Measurements from ENCODE around the gene KCNT2.

KCNT2 gene

GRCh38 chr1:196357913-196358312 is 250.3 kb downstream of the KCNT2 start:
- Mint-ChIP-seq H3K27ac (no peak overlapping the region), H3K36me3 (ENCODE audit: low read depth) (no peaks in the 10 kb centered on the region), H3K4me1 (ENCODE audit: low read depth) (no peaks in the 10 kb centered on the region), H3K4me3 (no peak overlapping the region), H3K9me3 (no peaks in the 10 kb centered on the region), H3K27me3 (no peaks in the 10 kb centered on the region)
- DNase-seq: no peak

- H3K4me1 Mint-ChIP-seq (ENCODE audit: low read depth): no peaks in the 10 kb centered on the region
- no peak for DNase-seq
- no peaks in the 10 kb centered on the region for H3K36me3 Mint-ChIP-seq (ENCODE audit: low read depth)
- no peak overlapping the region for H3K4me3 Mint-ChIP-seq
- H3K27ac Mint-ChIP-seq: no peak overlapping the region
- no peaks in the 10 kb centered on the region for H3K27me3 Mint-ChIP-seq
- no peaks in the 10 kb centered on the region for H3K9me3 Mint-ChIP-seq
Measured at GRCh38 chr1:196355206-196355786, 252.9 kb downstream of the KCNT2 start.

- Mint-ChIP-seq H3K27ac (no peak overlapping the region), H3K4me1 (ENCODE audit: low read depth) (no peaks in the 10 kb centered on the region), H3K27me3 (no peaks in the 10 kb centered on the region), H3K4me3 (no peak overlapping the region), H3K9me3 (no peaks in the 10 kb centered on the region), H3K36me3 (ENCODE audit: low read depth) (no peaks in the 10 kb centered on the region)
- no peak for DNase-seq
Measured at GRCh38 chr1:196344453-196344852, 263.8 kb downstream of the KCNT2 start.

- Mint-ChIP-seq H3K4me3 (no peak overlapping the region), H3K4me1 (ENCODE audit: low read depth) (no peaks in the 10 kb centered on the region), H3K36me3 (ENCODE audit: low read depth) (no peaks in the 10 kb centered on the region), H3K9me3 (no peaks in the 10 kb centered on the region), H3K27ac (no peak overlapping the region), H3K27me3 (no peaks in the 10 kb centered on the region)
- DNase-seq: no peak
Measured at GRCh38 chr1:196324345-196324744, 283.9 kb downstream of the KCNT2 start.

GRCh38 chr1:196323869-196324268 is 284.4 kb downstream of the KCNT2 start:
- Mint-ChIP-seq H3K27ac (no peak overlapping the region), H3K9me3 (no peaks in the 10 kb centered on the region), H3K36me3 (ENCODE audit: low read depth) (no peaks in the 10 kb centered on the region), H3K27me3 (no peaks in the 10 kb centered on the region), H3K4me3 (no peak overlapping the region), H3K4me1 (ENCODE audit: low read depth) (no peaks in the 10 kb centered on the region)
- no peak for DNase-seq

- no peak for DNase-seq
- H3K9me3 Mint-ChIP-seq: no peaks in the 10 kb centered on the region
- no peak overlapping the region for H3K27ac Mint-ChIP-seq
- no peaks in the 10 kb centered on the region for H3K27me3 Mint-ChIP-seq
- H3K4me1 Mint-ChIP-seq (ENCODE audit: low read depth): no peaks in the 10 kb centered on the region
- no peak overlapping the region for H3K4me3 Mint-ChIP-seq
- H3K36me3 Mint-ChIP-seq (ENCODE audit: low read depth): no peaks in the 10 kb centered on the region
Measured at GRCh38 chr1:196319301-196319700, 288.9 kb downstream of the KCNT2 start.

- DNase-seq: no peak
- H3K9me3 Mint-ChIP-seq: no peaks in the 10 kb centered on the region
- H3K4me1 Mint-ChIP-seq (ENCODE audit: low read depth): no peaks in the 10 kb centered on the region
- H3K27me3 Mint-ChIP-seq: no peaks in the 10 kb centered on the region
- H3K4me3 Mint-ChIP-seq: no peak overlapping the region
- H3K36me3 Mint-ChIP-seq (ENCODE audit: low read depth): no peaks in the 10 kb centered on the region
- no peak overlapping the region for H3K27ac Mint-ChIP-seq
Measured at GRCh38 chr1:196317535-196318522, 290.4 kb downstream of the KCNT2 start.

- no peaks in the 10 kb centered on the region for H3K9me3 Mint-ChIP-seq
- no peaks in the 10 kb centered on the region for H3K36me3 Mint-ChIP-seq (ENCODE audit: low read depth)
- H3K27ac Mint-ChIP-seq: no peak overlapping the region
- H3K4me3 Mint-ChIP-seq: no peak overlapping the region
- DNase-seq: no peak
- no peaks in the 10 kb centered on the region for H3K4me1 Mint-ChIP-seq (ENCODE audit: low read depth)
- H3K27me3 Mint-ChIP-seq: no peaks in the 10 kb centered on the region
Measured at GRCh38 chr1:196312739-196313138, 295.5 kb downstream of the KCNT2 start.

GRCh38 chr1:196309386-196309785 is 298.9 kb downstream of the KCNT2 start:
- no peak for DNase-seq
- Mint-ChIP-seq H3K27ac (no peak overlapping the region), H3K4me3 (no peak overlapping the region), H3K27me3 (no peaks in the 10 kb centered on the region), H3K4me1 (ENCODE audit: low read depth) (no peaks in the 10 kb centered on the region), H3K36me3 (ENCODE audit: low read depth) (no peaks in the 10 kb centered on the region), H3K9me3 (no peaks in the 10 kb centered on the region)

GRCh38 chr1:196308176-196308575 is 300.1 kb downstream of the KCNT2 start:
- Mint-ChIP-seq H3K36me3 (ENCODE audit: low read depth) (no peaks in the 10 kb centered on the region), H3K27me3 (no peaks in the 10 kb centered on the region), H3K4me3 (no peak overlapping the region), H3K9me3 (no peaks in the 10 kb centered on the region), H3K27ac (no peak overlapping the region), H3K4me1 (ENCODE audit: low read depth) (no peaks in the 10 kb centered on the region)
- DNase-seq: no peak

GRCh38 chr1:196306421-196306820 is 301.8 kb downstream of the KCNT2 start:
- no peak overlapping the region for H3K27ac Mint-ChIP-seq
- H3K9me3 Mint-ChIP-seq: no peaks in the 10 kb centered on the region
- no peaks in the 10 kb centered on the region for H3K27me3 Mint-ChIP-seq
- no peak overlapping the region for H3K4me3 Mint-ChIP-seq
- no peak for DNase-seq
- H3K4me1 Mint-ChIP-seq (ENCODE audit: low read depth): no peaks in the 10 kb centered on the region
- H3K36me3 Mint-ChIP-seq (ENCODE audit: low read depth): no peaks in the 10 kb centered on the region

GRCh38 chr1:196305216-196305615 is 303.0 kb downstream of the KCNT2 start:
- Mint-ChIP-seq H3K9me3 (no peaks in the 10 kb centered on the region), H3K4me3 (no peak overlapping the region), H3K36me3 (ENCODE audit: low read depth) (no peaks in the 10 kb centered on the region), H3K4me1 (ENCODE audit: low read depth) (no peaks in the 10 kb centered on the region), H3K27me3 (no peaks in the 10 kb centered on the region), H3K27ac (no peak overlapping the region)
- DNase-seq: no peak

- Mint-ChIP-seq H3K9me3 (no peaks in the 10 kb centered on the region), H3K4me3 (no peak overlapping the region), H3K27ac (no peak overlapping the region), H3K27me3 (no peaks in the 10 kb centered on the region), H3K36me3 (ENCODE audit: low read depth) (no peaks in the 10 kb centered on the region), H3K4me1 (ENCODE audit: low read depth) (no peaks in the 10 kb centered on the region)
- DNase-seq: no peak
Measured at GRCh38 chr1:196302981-196303380, 305.3 kb downstream of the KCNT2 start.

GRCh38 chr1:196302420-196302819 is 305.8 kb downstream of the KCNT2 start:
- no peaks in the 10 kb centered on the region for H3K4me1 Mint-ChIP-seq (ENCODE audit: low read depth)
- no peaks in the 10 kb centered on the region for H3K27me3 Mint-ChIP-seq
- H3K36me3 Mint-ChIP-seq (ENCODE audit: low read depth): no peaks in the 10 kb centered on the region
- no peaks in the 10 kb centered on the region for H3K9me3 Mint-ChIP-seq
- no peak for DNase-seq
- no peak overlapping the region for H3K4me3 Mint-ChIP-seq
- no peak overlapping the region for H3K27ac Mint-ChIP-seq

GRCh38 chr1:196295766-196296165 is 312.5 kb downstream of the KCNT2 start:
- Mint-ChIP-seq H3K36me3 (ENCODE audit: low read depth) (no peaks in the 10 kb centered on the region), H3K4me3 (no peak overlapping the region), H3K27me3 (no peaks in the 10 kb centered on the region), H3K4me1 (ENCODE audit: low read depth) (no peaks in the 10 kb centered on the region), H3K9me3 (no peaks in the 10 kb centered on the region), H3K27ac (no peak overlapping the region)
- DNase-seq: no peak
